CD4-positive, alpha-beta T cell treated with Interleukin-17A for 4 hours (primary cell): ENCODE results near the gene DSG2.
"Not testable (repeated sequence)": the region's sequence is repeated elsewhere in the genome, so short reads cannot be mapped to it uniquely, and the experiment has no call there.

Source experiments
- DNase-seq: peaks from one replicate; pipeline ENCODE4 v3.0.0-alpha.2; 2020; ENCODE audit warnings: mixed read lengths

Gene DSG2

DNA sequence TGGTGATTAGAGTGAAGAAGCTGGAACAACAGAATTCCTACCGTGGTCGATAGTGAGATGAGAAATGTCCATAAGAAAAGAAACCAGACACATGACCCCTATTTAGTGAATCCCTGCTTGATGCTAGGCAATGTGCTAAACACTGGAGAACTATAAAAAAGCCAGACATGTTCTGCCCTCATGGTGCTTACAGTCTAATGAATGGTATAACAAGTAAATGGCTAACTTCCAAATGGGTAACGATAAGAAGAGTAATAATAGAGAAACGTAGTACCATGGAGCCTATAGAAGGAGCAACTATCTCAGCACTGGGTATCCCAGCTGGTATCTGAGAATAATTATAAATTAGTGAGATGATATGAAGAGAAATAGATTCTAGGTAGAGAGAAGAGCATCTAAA lies 5.0 kb downstream of the DSG2 start:
- DNase-seq = no peak

DNA sequence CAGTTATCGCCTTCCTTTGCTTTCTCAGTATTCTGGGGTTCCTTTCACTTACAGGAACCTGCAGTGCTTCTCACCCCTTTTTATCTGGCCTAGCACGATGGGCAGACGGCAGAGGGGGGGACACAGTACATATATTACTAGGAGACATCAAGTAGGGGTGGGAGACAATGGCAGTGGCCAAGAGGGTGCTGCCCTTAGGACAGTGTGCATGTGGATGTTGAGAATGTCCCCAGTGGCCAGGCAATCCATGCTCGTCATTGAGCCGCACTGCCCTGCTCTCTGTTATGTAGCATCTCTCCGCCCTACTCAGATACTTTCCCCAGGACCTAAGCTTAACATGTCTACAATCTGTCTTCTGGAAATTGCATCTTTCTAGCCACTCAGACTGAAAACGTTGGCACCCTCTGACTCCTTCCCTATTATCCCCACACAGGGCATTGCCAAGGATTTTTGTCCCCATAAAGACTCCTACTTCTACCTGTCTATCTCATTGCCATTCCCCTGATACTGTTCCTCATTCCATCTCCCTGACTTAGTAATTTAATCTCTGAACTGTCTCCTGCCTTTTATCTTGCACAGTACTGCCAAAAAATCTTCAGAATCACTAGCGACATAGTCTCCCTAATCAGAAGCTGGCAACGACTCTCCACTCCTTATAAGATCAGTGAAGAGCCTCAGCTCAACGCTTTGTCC lies 6.6 kb downstream of the DSG2 start:
- no peak for DNase-seq

DNA sequence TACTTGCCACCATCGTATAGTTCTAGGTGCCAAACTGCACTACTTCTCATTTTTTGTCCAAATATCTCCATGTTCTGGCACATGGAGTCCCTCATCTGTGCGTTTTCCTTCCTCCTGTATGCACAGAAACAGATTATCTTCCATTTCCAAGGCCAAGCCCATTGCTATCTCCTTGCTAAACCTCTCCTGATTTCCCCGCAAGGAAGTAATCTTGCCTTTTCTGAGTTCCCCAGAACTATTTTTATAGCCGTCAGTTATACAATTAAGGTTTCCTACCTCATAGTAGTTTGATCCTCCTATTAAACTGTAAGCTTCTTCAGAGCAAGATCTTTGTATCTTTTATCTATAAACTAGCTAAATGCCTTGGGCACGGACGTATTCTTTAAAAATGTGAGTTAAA lies 7.2 kb downstream of the DSG2 start:
- no peak for DNase-seq

DNA sequence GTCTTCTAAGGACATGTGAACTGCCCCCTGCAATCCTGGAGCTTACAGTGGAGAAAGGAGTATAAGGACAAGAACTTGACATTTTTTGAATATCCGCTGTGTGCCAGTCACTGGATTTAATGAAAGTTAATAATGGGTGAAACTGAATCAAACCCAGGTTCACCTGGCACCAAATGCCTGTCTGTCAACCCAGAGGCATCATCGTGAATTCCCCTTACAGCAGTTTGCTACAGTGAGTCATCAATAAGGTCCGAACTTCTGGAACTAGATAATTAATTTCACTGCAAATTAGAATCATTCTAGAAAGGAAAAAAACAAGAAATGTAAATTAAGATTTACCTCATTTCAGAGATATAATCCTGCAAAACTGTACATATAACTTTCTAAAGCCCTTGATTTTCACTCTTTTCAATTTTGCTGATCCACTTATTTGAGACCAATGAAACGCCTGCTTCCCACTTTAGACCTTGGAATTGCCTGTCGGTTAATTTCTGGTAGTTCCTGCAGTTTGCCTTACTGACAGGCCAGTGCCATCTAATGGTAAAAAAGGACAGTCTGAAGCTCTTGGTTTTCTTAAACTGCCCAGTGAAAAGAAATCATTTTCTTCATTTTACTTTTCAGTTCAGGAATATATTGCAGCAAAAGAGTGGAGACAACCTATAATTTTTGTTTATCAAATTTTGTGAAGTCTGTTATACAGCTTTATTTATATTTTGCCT lies 8.2 kb downstream of the DSG2 start:
- no peak for DNase-seq

DNA sequence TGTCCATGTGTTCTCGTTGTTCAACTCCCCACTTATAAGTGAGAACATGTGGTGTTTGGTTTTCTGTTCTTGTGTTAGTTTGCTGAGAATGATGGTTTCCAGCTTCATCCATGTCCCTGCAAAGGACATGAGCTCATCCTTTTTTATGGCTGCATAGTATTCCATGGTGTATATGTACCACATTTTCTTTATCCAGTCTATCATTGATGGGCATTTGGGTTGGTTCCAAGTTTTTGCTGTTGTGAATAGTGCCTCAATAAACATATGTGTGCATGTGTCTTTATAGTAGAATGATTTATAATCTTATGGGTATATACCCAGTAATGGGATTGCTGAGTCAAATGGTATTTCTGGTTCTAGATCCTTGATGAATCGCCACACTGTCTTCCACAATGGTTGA lies 9.1 kb downstream of the DSG2 start:
- not testable (repeated sequence) for DNase-seq

DNA sequence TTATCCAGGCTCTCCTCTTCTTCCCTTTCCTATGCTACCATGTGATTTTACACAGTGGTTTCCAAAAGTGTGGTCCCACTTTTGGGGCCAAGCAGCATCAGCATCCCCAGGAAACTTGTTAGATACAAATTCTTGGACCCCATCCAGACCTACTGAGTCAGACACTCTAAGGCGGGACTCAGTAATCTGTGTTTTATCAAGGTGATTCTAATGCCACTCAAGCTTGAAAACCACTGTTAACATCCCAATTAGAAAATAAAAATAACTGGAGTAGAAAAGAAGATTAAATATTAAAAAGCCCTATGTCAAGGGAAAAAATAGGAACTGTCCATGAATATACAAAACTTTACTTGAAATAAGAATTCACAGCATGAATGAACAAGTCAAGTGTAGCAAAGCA lies 10.8 kb downstream of the DSG2 start:
- DNase-seq = no peak

DNA sequence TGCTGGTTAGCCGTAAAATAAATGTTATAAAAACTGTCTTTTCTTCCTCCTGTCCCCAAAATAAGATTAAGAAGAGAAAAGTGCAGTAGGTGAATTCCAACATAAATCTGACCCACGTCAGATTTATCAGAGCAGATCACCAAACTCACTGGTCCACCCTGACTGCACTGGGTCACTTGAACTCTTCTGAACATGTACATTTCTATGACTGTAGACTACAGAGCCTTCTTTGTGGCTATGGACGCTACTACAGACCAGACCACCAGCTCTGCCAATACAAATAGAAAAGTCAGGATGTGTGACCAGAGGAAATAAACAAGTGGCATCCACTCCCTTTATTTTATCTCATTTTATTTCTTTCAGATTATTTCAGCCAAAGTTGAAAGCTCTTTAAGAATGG lies 11.6 kb downstream of the DSG2 start:
- no peak for DNase-seq

DNA sequence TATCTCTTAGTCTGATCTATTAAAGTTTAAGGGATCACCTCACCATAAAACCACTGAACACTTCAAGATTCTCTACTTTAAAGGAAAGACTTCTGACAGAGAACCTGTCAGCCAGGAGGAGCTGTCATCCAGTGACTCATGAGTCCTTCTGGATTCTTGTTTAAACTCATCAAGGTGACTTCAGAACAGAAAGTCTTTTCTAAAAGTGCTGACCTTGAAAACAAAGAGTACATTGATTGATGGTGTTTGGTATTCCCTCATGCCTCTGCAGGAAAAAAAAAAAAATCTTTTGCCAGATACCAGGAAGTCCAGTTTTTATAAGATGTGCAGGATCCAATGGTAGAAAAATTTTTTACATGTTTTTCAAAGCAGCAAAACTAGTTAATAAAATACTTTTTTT lies 12.3 kb downstream of the DSG2 start:
- no peak for DNase-seq

DNA sequence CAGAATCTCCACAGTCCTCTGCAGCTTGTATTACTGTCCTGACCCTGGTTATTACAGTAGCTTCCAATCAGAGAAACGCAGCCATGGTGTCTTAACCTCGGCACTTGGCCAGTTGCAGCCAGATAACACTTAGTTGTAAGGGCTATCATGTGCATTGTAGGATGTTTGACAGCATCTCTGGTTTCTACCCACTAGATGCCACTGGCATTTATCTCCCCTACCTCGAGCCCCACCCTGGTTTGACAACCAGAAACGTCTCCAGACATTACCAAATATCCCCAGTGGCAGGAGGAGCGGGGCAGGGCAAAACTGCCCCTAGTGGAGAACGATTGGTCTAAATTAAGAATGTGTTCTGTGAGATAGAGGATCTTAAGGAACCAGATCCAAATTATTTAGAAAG lies 13.1 kb downstream of the DSG2 start:
- no peak for DNase-seq

DNA sequence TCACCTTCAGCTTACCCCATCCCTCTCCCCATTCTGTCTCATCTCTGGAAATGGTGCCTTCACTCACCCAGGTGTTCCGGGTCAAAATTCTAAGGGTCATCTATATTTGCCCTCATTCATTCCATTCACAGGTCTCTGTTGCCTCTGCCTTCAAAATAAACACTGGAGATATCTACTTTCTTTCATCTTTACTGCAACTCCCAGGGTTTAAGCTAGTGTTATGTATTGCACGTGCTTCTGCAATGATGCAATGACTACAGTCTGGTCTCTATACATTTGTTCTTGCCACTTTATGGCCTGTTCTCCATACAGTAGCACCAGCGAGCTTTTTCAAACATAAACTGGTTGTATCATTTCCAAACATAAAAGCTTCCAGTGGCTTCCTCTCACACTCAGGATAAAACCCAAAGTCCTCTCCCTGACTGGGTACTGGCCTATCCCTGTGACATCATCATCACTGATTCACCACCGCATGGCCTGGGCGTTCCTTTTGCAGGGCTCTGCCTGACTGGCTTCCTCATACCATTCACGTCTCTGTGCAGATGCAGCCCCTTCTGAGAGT lies 14.3 kb downstream of the DSG2 start:
- DNase-seq = no peak

DNA sequence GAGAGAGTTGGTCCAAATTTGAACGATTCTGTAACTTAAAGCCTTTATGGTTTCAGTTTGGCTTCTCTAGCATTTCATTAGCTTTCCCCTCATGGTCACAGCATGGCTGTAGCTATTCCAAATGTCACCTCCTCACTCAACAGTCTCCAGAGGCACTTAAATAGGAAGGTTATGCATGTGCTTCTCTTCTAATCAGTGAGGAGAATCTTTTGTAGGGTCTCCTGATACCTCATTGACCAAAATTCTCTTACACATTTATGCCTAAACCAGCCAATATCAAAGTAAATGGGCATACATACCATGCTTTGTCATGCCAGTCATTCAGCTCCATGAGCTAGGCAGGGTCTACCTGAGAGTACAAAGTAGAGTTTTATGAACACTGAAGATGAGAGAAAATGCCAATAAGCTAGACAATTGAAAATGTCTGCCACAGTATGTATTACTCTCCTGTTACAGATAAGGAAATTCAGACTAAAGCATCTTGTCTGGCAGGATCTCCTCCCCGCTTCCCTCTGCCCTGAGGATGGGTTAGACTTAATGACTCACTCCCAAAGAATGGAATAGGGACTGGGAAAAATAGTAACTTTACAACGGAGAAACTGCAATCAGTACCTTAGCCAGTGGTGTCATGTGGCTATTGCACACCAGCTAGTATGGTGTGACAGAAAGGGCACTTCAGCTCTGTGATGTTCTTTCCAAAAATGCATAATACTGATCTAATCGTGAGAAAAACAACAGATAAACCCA lies 15.4 kb downstream of the DSG2 start:
- no peak for DNase-seq

DNA sequence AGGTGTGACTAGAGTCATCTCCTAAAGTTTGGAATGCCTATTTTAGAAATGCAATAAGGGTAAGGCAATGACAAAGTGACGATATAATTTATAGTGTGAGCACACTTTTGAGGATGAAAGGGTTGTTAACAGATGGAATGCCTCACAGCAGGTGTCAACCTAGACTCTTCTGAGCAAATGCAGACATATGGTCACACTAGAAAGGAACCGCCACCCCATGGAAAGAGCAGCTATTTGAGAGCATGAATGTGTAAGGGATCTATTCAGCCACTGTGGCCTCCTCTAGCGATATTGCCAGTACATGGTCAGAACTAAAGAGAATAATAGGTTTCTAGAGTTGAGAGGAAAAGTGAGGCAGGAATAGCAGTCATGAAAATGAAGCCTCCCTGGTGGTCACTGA lies 18.5 kb downstream of the DSG2 start:
- no peak for DNase-seq

DNA sequence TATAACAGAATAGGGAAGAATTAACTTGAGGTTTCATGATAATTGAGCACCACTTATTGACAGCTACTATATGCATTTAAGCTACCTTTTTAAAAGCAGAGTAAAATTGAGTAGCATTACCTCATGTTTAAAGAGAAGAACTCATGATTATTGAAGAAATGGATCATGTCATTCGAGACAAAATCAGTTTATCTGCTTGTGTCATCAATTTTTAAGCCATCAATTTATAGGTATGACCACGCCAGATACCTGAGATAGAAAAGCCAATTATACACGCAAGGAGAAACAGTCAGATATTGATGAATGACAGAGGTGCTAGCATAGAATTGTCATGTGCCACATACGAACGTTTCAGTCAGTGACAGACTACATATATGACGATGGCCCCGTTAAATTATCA lies 28.4 kb downstream of the DSG2 start:
- DNase-seq = no peak

DNA sequence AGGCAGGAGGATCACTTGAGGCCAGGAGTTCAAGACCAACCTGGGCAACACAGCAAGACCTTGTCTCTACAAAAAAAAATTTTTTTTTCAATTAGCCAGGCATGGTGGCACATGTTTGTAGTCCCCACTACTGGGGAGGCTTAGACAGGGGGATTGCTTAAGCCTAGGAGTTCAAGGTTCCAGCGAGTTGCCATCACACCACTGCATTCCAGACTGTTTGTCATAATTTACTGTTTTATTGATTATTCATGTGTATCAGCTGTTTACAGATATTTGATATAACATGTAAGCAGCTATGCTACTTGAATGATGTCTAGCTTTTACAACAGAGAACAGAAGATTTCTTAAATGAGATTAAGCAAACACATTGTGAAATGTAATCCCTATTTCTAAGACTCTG lies 35.3 kb downstream of the DSG2 start:
- DNase-seq = no peak

DNA sequence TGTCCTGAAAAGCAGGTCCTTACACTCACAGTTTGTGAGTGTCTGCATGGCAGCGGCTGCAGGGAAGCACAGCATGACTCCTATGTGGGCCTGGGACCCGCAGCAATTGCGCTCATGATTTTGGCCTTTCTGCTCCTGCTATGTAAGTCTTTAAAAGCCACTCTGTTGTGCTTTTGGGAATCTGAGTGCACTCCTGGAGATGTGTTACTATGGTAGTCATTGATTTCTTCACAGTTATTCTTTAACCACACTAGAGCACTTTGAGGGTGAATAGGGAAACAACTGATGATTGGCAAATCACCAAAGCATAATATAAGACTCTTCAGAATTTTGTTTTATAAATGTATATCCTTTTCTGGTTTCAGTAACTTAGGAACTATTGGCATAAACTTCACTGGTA lies 40.9 kb downstream of the DSG2 start:
- DNase-seq = no peak

DNA sequence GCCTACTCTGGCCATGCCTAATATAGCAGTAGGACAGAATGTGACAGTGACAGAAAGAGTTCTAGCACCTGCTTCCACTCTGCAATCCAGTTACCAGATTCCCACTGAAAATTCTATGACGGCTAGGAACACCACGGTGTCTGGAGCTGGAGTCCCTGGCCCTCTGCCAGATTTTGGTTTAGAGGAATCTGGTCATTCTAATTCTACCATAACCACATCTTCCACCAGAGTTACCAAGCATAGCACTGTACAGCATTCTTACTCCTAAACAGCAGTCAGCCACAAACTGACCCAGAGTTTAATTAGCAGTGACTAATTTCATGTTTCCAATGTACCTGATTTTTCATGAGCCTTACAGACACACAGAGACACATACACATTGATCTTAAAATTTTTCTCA lies 48.5 kb downstream of the DSG2 start:
- no peak for DNase-seq

DNA sequence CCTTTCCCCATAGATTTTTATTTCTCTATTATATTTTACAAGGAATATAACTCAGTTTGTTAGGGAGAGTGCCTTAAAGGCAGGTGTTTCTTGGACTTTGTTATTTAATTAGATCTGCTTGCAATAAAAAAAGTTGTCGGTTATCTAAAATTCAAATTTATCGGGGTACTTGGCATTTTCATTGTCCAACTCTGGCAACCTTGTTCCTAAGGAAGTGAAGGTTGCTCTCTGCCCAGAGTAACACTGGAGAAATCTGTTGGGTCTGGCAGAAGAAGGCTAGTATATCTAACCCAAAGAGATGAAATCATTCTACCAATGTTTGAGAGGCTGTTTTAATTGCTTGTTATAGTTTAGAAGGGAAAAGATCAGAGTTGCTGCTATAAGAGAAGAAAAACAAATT lies 50.9 kb downstream of the DSG2 start:
- no peak for DNase-seq

DNA sequence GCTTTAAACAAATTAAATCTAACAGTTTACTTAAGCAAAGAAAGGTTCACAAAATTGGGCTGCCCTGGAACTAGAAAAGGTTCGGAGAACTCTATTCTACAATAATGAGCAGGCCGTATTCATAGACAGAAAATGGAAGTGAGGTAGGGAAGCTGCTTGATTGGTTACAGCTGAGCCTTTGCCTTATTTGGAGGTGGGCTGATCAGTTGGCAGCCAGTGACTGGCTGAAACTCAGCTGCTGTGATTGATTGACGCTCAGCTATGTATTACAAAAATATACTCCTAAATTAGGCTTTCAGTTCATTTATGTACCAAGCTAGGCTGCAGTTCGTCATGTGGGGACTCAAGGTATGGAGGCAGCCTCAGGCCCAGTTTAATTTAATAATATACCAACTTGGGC lies 51.4 kb downstream of the DSG2 start:
- DNase-seq = no peak

DNA sequence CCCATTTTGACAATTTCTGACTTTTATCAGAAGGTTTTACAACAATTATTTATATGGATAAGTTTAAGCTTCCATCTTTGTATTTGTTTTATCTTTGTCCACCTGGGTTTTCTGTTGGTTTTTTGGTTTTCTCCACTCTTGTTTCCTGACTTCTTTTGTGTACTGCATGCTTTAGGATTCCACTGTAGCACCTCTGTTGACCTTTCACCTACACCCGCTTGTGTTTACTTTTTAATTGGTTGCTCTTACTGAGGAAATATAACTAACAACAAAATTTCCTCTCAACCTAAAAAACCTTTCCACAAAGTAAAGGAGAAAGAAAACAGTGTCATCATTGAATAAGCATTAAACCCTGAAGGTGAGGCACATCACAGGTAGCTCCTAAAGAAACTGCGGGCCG lies 53.9 kb downstream of the DSG2 start:
- no peak for DNase-seq

DNA sequence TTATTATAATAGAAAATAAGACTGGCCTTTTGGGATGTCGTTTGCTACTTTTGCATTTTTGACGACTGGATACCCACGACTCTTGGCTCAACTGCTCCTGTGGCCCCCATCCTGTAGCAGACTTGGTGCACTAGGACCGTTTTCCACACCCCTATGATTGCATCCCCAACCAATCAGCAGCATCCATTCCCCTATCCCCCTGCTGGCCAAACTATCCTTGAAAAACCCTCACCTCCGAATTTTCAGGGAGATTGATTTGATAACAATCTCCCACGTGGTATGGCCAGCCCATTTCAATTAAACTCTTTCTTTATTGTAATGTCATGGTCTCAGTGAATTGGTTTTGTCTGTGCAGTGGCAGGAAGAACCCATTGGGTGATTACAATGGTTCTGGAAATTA lies 55.8 kb downstream of the DSG2 start:
- no peak for DNase-seq

DNA sequence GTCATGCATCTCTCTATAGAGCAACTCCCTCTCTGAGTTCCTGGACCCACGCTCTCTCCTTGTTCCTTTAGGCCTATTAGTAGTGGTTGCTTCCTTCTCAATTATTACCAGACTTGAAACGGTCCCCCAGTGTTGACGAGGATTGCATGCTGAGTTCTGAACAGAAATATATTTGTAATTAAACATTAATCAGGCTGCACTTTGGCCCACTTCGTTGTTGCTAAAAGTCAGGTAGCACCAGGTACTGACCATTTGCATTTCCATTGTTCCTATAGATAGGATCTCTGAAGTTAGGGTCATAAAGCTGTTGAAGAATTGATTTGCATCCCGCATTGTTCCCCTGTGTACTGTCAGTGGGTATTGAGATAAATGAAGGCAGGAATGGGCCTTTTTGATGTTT lies 56.8 kb downstream of the DSG2 start:
- no peak for DNase-seq

DNA sequence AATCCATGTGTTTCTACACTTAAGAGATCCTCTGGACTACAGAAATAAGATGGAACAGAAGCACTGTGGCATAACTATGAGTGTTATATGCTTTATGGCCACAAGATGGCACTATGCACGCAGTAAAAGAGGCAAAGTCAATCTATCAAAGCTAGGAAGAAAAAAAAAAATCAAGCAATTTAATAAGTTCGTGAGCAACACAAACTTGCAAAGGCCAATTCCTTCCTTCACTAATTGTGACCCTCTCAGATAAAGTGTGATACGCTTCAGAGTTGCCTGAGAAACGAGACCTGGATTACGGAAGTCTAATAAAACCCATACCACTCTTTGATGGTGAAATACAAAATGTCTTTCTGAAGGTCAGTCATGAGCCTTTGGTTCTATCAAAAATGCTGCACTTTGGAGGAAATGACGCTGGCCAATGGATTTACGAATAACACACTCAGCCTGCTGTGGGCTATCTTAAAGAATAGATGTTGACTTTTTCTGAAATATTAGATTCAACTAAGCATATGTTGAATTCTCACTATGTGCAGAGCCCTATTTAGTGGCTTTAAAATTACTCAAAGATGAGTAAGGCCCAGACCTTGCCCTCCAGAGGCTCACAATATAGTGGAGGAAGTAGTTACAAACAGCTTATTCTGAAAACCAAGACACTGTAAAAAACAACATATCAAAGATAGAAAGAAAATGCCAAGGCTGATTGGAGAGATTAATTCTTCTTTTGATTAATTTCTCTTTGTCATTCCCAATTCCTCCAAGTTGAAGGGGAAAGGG lies 58.2 kb downstream of the DSG2 start:
- DNase-seq = peak; percentile 19

DNA sequence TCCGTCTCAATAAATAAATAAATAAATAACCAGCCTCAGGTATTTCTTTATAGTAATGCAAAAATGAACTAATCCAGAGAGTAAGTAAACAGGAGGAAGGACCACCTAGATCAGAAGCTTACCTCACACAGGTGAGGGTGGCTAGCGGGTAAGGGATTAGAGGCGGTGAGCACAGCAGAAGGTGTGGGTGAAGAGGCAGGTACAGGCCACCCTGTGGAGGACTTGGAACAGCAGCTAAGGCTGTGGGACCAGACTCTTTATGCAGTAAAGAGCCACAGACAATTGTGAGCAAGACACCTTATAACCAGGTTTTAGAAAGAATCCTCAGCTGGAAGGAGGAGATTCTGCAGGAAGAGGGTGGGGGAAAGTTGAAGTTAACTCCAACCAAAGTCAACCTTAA lies 59.5 kb downstream of the DSG2 start:
- no peak for DNase-seq
